HuH-7 (cell line): ENCODE results near the gene SHB.
"Not testable (repeated sequence)": the region's sequence is repeated elsewhere in the genome, so short reads cannot be mapped to it uniquely, and the experiment has no call there.

Experiments used
- DNase-seq: peaks from one replicate; pipeline ENCODE4 v3.0.0; 2011; ENCODE audit warnings: low spot score

SHB gene

DNA sequence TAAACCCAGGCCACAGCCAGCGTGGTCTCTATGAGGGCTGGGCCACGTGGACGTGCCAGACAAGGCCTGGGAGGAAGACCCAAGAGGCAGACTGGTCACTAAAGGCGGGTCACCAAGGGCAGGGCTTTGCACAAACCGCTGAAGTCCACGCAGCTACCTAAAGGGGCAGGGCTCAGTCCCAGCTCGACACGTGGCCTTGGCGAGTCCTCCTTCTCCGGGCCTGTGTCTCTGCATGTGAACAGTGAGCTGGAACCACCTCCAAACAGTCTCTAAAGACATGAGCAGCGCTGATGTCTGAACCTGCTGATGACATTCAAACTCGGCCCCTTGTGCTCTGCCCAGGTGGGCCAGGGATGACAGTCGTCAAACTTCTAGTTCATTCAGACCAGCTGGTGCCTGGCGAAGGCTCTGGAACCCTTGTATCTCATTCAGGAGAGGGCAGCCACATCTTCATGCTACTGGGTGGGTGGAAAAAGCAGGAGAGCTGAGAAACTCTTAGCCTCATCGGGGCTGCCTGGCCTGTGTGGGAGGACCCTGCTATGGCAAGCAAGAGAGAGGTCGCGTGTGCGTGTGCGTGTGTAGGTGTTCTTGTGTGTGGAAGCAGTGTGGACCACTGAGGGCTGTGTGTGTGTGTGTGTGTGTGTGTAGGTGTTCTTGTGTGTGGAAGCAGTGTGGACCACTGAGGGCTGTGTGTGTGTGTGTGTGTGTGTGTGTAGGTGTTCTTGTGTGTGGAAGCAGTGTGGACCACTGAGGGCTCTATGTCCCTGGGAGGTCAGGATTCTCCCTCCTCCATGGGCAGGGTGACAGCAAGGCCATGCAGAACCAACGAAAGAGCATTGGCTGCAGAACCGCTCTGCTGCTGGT lies 151.0 kb downstream of the SHB start:
- DNase-seq = no peak

DNA sequence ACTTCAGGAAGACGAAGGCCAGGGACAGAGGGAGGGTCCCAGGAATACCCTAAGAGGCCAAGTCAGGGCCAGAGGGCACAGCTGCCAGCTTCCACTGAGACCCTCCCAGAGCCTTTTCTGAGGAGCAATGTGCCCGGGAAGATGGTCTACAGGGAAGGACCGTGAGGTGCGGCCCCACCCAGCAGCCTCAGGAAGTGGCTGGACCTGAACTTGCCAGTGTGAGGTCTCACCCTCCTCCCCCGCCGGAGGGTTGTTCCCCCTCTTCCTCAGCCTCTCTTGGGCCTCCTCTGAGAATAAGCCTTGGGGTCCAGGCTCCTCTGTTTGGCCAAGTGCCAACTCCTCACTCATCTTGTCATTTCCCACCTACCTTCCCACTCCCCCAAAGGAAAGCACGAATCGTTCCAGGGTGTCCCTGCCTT lies 151.7 kb downstream of the SHB start:
- no peak for DNase-seq

DNA sequence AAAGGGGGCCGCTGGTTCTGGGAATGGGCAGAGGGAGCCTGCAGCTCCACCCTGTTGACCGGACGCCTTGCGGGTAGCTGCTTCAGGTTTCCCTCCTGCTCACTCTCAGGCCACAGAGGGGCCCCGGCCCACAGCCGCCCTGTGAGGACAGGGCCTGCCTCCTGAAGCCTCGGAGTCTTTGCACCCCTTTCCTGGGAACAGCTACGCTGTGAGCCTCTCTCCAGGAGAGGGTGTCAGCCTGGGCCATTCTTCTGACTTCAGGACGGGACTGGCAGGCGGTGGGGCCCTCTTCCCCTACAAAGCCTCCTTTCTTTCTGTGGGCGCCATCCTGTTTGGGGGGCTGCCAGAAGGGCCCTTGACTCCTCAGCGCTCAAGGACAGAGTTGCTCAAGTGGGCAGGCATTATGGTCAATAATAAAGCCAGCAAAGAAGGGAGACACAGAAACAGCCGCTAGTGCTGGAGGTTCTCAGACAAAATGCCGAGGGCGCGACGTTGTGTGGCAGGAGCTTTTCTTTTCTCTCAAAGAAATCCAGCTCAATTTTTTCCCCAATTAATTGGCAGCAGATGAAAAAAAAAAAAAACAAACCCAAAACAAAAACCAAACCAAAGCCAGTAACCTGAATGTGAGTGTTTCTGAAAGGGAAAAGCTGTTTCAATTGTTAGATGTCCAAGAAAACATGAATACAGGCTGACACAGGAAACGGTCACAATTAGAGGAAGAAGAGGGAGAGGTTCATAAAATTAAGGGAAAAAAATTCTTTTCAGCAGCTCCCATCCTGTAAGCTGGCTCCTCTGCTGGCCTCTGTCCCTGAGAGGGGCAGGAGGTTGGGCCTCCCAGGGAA lies 152.3 kb downstream of the SHB start:
- DNase-seq = no peak

- DNase-seq = no peak
These were observed 153.0 kb downstream of the SHB start for GRCh38 chr9:37915911-37916470.

DNA sequence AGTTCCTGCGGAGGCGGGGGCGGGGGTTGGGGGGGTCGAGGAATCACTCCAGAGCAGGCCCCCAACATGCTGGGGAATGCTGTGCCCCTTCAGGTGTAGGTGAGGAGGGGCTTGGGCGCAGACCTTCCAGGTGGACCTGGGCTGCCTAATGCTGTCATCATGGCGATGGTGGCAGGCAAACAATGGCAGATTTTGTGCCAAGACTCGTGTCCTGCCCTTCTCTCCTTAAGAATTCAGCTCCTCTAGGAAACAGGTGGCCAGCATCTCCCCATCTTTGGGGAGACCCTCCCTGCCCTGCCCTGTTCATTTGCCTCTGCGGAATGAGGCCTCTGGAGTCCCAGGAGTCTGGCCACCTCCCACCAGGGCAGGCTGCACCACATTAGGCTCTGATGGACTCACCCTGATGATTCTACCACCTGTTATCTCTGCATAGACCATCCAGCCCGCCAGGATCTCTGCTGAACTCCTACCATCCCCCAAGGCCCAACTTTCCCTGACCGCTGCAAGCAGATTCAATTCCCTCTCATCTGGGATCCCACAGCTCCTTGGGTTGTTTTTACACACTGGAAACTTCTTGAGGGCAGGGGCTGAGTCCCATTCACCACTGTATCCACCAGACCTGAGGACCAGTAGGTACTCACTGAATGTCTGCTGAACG lies 154.2 kb downstream of the SHB start:
- no peak for DNase-seq

DNA sequence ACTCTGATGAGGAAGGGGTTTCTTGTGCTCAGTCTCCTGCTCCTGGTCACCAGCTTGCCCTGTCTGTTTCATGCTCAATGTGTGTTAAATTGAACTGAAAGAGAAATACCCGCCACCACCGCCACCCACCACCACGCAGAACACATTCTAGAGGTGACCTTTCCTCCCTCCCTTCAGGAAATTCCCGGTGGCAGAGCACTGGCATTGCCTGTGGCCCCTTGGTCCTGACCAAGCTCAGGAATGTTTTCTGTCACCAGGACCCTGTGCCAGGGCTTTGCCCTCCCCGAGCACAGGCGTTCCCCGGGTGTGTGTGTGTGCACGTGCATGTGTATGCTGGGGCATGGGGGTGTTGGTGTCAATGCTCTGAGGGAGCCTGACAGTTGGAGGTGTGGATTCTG lies 154.9 kb downstream of the SHB start:
- DNase-seq = no peak

GRCh38 chr9:37913480-37914153 lies 155.4 kb downstream of the SHB start:
- peak; percentile 79 for DNase-seq

DNA sequence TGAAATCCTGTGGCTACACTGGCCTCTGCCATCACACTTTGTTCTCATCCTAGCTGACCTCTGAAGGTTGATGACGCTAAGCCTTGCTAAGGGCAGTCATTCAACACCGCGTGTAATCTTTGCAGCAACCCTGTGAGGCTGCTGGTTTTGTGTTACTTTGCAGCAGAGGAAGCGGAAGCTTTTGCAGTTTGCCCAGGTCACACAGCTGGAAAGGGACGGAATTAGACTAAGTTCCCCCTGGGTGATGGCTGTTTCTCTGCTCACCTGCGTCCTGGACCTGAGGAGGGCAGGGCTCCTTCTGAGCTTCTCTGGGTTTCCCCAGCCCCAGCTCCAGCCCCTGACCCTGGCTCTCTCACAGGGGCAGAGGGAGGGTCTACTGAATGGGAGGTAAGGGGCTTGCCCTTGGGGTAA lies 157.8 kb downstream of the SHB start:
- DNase-seq = no peak

- DNase-seq = no peak
These were observed 158.8 kb downstream of the SHB start for GRCh38 chr9:37910271-37910670.

- not testable (repeated sequence) for DNase-seq
These were observed 159.2 kb downstream of the SHB start for GRCh38 chr9:37909836-37910235.

DNA sequence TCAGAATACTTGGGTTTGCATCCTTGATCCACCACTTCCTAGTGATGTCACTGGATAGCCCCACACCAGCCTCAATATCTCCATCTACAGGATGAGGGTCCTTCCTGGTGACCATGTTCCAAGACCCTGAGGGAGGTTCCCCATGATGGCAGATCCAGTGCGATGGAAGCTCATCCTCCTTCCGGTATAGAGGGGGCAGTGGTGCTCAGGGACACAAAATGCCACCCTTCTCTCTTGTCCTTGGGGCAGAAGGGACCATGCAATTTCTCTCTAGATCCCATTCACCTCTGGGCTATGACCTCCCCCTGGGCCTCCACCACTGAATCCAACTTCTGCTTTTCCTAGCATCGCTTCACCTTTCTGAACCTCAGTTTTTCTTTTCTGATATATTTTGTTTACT lies 159.7 kb downstream of the SHB start:
- no peak for DNase-seq

GRCh38 chr9:37908698-37909186 lies 160.3 kb downstream of the SHB start:
- peak; percentile 38 for DNase-seq

DNA sequence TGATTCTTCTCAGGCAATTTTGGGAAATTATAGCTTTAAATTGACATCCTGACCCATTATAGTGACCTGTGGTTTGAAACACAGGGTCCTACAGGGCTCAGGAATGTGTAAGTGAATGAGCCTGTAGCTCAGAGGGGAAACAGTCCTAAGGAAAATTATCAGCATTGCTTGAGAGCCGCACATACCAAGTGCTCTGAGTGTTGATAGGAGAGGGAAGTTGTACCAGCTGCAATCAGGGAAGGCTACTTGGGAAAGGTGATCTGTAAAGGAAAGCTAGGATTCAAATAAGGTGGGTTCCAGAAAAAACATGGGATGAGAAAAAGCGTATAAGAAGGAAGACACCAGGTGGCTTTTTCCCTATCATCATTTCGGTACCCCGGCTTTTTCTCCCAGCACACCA lies 160.7 kb downstream of the SHB start:
- DNase-seq = no peak

DNA sequence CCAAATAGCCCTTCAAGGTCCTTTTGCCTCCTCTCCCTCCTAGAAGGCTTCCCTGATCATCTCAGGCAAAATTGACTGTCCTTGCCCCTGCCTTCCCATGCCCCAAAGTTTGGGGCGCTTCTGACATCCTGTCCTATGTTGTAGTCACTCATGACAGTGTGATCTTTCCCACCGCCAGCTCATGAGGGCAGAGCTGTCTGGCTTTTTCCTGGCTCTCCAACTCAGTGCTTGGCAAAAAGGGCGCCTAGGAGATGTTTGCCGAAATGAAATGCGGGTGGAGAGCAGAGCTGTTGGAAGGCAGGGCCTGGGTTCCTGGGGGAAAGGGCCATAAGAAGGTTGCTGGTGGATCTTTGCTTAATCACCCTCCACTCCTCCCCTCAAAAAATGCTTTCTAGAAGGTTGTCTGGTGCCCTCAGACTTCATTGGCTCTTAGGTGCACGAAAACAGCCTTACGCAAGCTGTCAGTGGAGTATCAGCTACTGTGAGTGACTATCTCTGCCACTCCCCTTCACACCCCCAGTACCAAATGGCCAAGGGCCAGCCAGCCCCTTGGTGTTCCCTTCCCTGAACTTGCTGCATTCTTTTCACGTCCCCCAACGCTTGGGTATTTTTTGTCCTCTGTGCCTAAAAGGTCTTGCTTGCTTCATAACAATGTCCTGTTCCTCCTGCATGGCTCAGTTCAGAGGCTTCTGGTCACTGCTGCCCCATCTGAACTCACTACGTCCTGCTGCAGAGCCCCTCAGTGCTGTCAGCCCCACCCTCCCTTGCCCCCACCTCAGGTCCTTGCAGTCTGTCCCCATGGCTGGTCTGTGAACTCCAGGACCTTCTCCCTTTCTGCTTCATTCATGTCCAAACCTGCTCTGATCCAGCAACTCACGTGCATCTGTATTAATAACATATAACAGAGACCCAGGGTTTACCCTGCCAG lies 162.5 kb downstream of the SHB start:
- no peak for DNase-seq

DNA sequence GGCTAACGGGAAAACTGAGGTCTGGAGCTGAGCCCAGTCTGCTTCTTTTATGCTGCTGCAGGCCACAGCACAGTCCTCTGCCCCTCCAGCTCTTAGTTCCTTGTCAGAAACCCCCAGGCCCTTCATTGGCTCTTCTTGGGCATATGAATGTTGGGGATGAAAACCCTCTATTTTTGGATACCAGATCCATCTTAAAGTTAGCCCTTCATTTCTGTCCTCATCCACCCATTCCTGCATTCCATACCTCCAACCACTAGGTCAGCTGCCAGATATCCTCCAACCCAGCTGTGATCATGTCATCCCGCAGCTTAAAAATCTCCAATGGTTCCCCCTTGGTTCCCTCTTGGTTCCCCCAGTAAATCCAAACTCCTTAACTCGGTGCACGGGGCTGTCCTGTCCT lies 163.3 kb downstream of the SHB start:
- DNase-seq = no peak

- DNase-seq = no peak
These were observed 163.9 kb downstream of the SHB start for GRCh38 chr9:37905131-37905505.

- DNase-seq = no peak
These were observed 164.4 kb downstream of the SHB start for GRCh38 chr9:37904445-37905130.

DNA sequence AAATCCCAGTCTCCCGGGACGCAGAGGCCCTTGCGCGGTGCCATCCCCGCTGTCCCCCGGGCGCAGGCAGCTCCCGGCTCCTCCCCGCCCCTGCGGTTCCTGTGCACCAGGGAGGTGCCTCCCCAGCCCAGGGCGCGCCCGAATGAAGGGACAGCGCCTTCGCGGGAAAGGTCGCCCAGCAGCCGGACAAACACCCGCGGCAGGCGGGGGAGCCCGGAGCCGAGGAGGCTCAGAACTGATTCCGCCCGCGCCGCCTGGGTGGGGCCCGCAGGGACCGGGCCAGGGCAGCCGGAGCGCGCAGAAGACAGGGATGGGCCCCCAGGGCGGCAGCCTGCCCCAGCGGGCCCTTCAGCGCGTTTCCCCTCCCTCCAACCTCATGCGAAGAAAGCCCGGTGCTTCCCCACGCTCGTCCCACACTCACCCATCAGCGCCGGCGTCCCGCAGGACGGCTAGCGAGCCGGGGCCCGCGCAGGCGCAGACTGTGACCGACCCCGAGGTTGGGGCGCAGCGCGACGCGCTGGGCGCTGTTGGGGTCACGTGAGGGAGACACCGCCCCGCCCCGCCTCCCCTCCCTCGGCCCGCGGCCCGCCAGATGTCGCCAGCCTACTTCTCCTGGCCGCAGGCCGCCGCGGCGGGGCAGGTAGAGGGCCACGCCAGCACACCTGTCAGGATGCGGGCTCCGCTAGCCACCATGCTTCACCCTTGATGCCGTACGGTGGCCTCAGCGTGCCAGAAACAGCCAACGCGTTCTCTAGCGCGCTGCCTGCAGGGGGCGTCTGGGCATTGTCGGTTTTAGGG lies 165.2 kb downstream of the SHB start, which contains the start of gene SLC25A51:
Gene SLC25A51, minus strand, starts transcription at position 481 of the 798 bp plus-strand sequence. CDS start 15,577 bp downstream, outside the sequence.
- DNase-seq = peak; percentile 89
